IPS DF 6.9 (cell line): ENCODE measurements around the gene PPP6R1.

ENCODE experiments used
- DNase-seq: peaks from one replicate; pipeline ENCODE4 v3.0.0-alpha.2; 2013; ENCODE audit warnings: low read depth, low spot score
- H3K27ac ChIP-seq: one replicate; pipeline ENCODE4 v1.5.1; 2013; ENCODE audit warnings: low read length, control low read depth
- H3K27me3 ChIP-seq: 2 replicates; pipeline ENCODE4 v1.6.1; 2013; ENCODE audit warnings: mild to moderate bottlenecking, low read length; ENCODE audit not compliant: control insufficient read depth, insufficient read depth
- H3K36me3 ChIP-seq: 2 replicates; pipeline ENCODE4 v1.6.1; 2013; ENCODE audit warnings: low read length; ENCODE audit not compliant: control insufficient read depth, insufficient read depth
- H3K4me1 ChIP-seq: 2 replicates; pipeline ENCODE4 v1.6.1; 2013; ENCODE audit warnings: low read length; ENCODE audit not compliant: control insufficient read depth, insufficient read depth
- H3K4me3 ChIP-seq: 2 replicates; pipeline ENCODE4 v1.5.1; 2013; ENCODE audit warnings: mild to moderate bottlenecking, low read length
- H3K9me3 ChIP-seq: 2 replicates; pipeline ENCODE4 v1.6.1; 2013; ENCODE audit warnings: low read length, inconsistent platforms; ENCODE audit not compliant: control insufficient read depth, insufficient read depth
- WGBS: extraction: QIAGEN DNeasy Blood & Tissue Kit; methylation state at CpG from one replicate; pipeline ENCODE4 v1.1.7; 2013; ENCODE audit warnings: mixed read lengths, missing lambda C conversion rate; ENCODE audit not compliant: insufficient read length, insufficient coverage; 5-methylcytosine and 5-hydroxymethylcytosine counted together

Gene PPP6R1

DNA sequence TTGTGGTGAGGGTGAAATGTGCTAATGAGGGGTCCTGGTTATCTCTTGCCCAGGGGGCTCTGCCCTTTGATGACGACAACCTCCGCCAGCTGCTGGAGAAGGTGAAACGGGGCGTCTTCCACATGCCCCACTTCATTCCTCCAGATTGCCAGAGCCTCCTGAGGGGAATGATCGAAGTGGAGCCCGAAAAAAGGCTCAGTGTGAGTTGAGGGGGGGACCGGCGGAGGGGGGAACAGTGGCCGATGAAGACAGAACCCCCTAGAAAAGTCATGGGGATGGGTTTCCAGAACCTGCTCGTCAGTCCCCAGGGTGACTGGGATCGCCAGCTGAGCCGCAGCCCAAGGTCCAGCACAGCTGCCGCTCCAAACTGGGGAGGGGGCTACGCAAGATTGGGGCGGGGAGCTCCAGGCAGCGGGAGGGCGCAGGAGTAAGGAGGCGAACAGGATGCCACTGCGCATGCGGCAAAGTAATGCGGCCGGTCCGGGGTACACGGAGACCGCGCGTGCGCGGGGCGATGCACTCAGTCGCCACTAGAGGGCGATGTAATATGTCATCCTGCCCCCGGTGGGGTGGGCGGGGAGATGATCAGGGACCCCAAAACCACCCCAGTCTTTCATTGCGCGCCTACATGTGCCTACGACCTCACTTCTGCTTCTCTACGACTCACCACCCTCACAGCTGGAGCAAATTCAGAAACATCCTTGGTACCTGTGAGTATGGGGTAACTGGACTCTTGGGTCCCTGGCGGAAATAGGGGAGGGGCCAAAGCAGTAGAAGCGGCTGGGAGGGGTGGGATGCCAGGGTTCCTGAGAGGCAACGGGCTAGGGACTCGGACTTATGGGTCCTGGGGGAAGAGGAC is 42.9 kb upstream of the PPP6R1 start:
- H3K4me1 ChIP-seq = no peaks in the 10 kb centered on the region
- DNase-seq = no peak
- no peak overlapping the region for H3K4me3 ChIP-seq
- peaks cover 17% of the 10 kb centered on the region for H3K36me3 ChIP-seq
- no peak overlapping the region for H3K27ac ChIP-seq
- WGBS = no CpG with 5 or more reads among the region's 42 CpGs
- no peaks in the 10 kb centered on the region for H3K9me3 ChIP-seq
- H3K27me3 ChIP-seq = no peaks in the 10 kb centered on the region

DNA sequence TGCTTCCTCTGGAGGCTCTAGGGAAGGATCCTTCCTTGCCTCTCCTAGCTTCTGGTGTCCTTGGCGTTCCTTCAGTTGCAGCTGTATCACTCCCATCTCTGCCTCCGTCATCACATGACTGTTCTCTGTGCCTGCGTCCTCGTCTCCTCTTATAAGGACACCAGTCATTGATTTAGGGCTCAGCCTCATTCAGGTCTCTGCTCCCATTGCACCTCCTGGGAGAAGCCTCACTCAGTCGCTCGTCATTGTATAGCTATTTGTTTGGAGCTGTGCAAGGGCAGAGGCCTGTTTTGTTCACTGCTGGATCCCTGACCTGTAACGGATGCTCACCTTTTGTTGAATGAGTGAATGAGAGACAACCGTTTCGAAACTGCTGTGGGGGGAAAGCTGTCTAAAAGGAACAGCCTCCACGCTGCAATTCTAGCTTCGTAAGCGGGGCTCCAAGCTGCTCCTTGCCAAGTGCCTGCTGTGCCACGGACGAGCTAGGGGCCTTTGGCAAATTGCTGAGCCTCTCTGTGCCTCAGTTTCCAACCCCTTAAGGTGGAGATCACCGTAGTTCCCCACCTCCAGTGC is 42.2 kb upstream of the PPP6R1 start:
- H3K27ac ChIP-seq = no peak overlapping the region
- H3K36me3 ChIP-seq = peaks cover 11% of the 10 kb centered on the region
- no peaks in the 10 kb centered on the region for H3K27me3 ChIP-seq
- H3K4me1 ChIP-seq = no peaks in the 10 kb centered on the region
- no peaks in the 10 kb centered on the region for H3K9me3 ChIP-seq
- no peak for DNase-seq
- H3K4me3 ChIP-seq = no peak overlapping the region
- no CpG with 5 or more reads among the region's 15 CpGs for WGBS

GRCh38 chr19:55299991-55300390 is 41.2 kb upstream of the PPP6R1 start:
- Histone ChIP-seq H3K4me3 (no peak overlapping the region), H3K27ac (no peak overlapping the region), H3K27me3 (no peaks in the 10 kb centered on the region), H3K36me3 (peaks cover 12% of the 10 kb centered on the region), H3K4me1 (no peaks in the 10 kb centered on the region), H3K9me3 (no peaks in the 10 kb centered on the region)
- no CpG with 5 or more reads among the region's 10 CpGs for WGBS
- DNase-seq = no peak

DNA sequence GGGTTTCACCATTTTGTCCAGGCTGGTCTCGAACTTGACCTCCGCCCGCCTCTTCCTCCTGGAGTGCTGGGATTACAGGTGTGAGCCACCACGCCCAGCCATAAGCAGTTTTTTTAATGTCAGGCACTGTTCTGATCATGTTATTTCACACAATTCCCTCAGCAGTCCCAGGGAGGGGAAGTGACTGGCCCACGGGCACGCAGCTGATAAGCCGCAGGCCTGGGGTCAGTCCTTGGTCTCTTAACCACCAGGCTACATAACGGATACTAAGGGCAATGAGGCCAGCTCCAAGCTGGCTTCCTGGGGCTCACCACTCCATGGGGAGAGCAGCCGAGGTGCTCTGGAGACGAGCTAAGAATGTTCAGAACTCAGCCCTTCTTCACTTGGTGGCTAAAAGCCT is 38.5 kb upstream of the PPP6R1 start:
- no peak overlapping the region for H3K27ac ChIP-seq
- no peak for DNase-seq
- H3K4me3 ChIP-seq = no peak overlapping the region
- no peaks in the 10 kb centered on the region for H3K4me1 ChIP-seq
- no peaks in the 10 kb centered on the region for H3K9me3 ChIP-seq
- no CpG with 5 or more reads among the region's 10 CpGs for WGBS
- H3K36me3 ChIP-seq = peaks cover 7% of the 10 kb centered on the region; the same call in 1 of the 2 replicates
- H3K27me3 ChIP-seq = no peaks in the 10 kb centered on the region

GRCh38 chr19:55289117-55289796 is 30.4 kb upstream of the PPP6R1 start:
- WGBS = no CpG with 5 or more reads among the region's 9 CpGs
- Histone ChIP-seq H3K9me3 (no peaks in the 10 kb centered on the region), H3K4me1 (no peaks in the 10 kb centered on the region), H3K27ac (no peak overlapping the region), H3K4me3 (no peak overlapping the region), H3K27me3 (no peaks in the 10 kb centered on the region), H3K36me3 (peaks cover 16% of the 10 kb centered on the region)
- no peak for DNase-seq

DNA sequence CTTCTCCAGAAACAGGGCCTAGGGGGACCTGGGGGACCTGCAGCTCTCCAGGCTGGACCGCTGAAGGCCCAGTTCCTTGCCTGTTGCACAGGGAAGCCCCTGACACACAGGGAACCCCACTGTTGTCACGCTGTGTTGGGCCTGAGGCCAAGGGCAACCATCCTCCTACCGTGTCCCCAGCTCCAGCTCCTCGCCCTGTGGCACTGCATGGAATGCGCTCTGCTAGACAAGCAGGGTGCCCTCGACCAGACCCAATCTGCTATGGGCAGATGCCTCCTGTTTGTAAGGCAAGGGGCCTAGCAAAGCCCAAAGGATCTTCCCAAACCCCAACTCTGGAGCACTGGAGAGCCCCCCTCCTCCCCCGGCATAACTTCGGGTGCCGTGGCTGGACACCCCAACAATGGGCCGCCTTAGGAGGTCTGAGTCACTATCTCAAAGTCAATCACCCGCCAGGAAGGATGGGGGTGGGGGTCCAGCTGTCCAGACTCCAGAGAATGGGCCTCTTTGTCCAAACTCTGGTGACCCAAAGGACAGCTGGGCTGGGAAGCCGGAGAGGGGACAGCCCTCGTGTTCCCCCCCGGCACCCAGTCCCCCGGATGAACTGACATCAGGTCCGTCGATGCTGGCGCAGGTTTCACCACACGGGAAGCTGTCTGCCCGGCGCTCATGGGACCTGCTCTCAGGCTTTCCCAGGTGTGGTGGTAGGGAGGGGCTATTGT is 28.7 kb upstream of the PPP6R1 start:
- no peaks in the 10 kb centered on the region for H3K27me3 ChIP-seq
- no CpG with 5 or more reads among the region's 21 CpGs for whole genome bisulfite sequencing
- peaks cover 2% of the 10 kb centered on the region; the same call in 1 of the 2 replicates for H3K4me1 ChIP-seq
- H3K36me3 ChIP-seq = peaks cover 11% of the 10 kb centered on the region
- DNase-seq = no peak
- H3K4me3 ChIP-seq = no peak overlapping the region
- H3K27ac ChIP-seq = no peak overlapping the region
- no peaks in the 10 kb centered on the region for H3K9me3 ChIP-seq

GRCh38 chr19:55285229-55285890 is 26.5 kb upstream of the PPP6R1 start:
- no peaks in the 10 kb centered on the region for H3K27me3 ChIP-seq
- no CpG with 5 or more reads among the region's 18 CpGs for WGBS
- no peak for DNase-seq
- H3K4me3 ChIP-seq = no peak overlapping the region; the same call in 1 of the 2 replicates
- peaks cover 11% of the 10 kb centered on the region for H3K36me3 ChIP-seq
- no peak overlapping the region for H3K27ac ChIP-seq
- H3K4me1 ChIP-seq = peaks cover 2% of the 10 kb centered on the region; the same call in 1 of the 2 replicates
- no peaks in the 10 kb centered on the region for H3K9me3 ChIP-seq

- Histone ChIP-seq H3K4me3 (peak overlapping the region; percentile 51; the same call in 1 of the 2 replicates), H3K4me1 (peaks cover 2% of the 10 kb centered on the region; the same call in 1 of the 2 replicates), H3K27ac (no peak overlapping the region), H3K36me3 (peaks cover 11% of the 10 kb centered on the region), H3K9me3 (no peaks in the 10 kb centered on the region), H3K27me3 (no peaks in the 10 kb centered on the region)
- WGBS = no CpG with 5 or more reads among the region's 16 CpGs
- no peak for DNase-seq
Observed at GRCh38 chr19:55284405-55285058, 25.7 kb upstream of the PPP6R1 start.

DNA sequence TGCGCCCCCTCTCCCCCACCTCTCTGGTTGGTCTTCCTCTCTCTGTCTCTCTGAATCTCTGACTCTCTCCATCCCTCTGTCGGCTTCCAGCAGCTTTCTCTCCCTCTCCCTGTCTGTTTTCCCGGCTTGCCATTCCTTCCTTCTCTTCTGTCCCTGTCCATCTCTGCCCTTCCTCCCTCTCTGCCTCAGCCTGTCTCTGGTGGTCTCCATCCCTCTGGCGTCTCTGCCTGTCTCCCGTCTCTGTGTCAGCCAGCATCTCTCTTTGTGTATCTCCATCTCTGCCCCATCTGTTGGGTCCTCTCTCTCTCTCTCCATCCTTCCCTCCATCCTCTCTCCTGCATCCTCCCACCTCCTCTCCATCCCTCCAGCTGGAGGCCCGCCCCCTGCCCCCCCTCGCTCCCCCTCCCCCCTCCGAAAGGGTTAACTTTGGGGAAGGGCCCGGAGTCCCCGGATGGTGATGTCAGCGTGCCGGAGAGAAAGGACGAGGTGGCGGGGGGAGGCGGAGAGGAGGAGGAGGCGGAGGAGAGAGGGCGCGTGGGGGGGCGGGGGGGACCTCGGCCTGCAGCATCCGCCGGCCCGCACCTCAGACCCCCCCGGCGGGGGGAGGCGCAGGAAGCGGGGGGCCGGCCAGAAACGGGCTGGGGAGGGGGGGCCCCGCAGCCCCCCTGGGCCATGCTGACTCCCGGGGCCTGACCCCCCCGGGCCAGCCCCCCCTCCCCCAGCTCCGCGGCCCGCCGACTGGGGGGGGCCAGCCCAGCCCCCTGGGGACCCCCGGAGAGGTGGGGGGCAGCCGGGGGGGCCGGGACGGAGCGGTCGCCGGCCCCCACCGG is 24.9 kb upstream of the PPP6R1 start, which contains the start of gene BRSK1:
Gene BRSK1, plus strand, starts transcription at position 450 of the 830 bp plus-strand sequence. CDS start 446 bp downstream, outside the sequence.
- no peak for DNase-seq
- no peaks in the 10 kb centered on the region for H3K9me3 ChIP-seq
- no peaks in the 10 kb centered on the region for H3K27me3 ChIP-seq
- H3K4me3 ChIP-seq = peak within 1 kb of the TSS; percentile 51; the same call in 1 of the 2 replicates
- no CpG with 5 or more reads among the region's 44 CpGs for WGBS
- H3K4me1 ChIP-seq = peaks cover 2% of the 10 kb centered on the region; the same call in 1 of the 2 replicates
- H3K27ac ChIP-seq = no peak within 1 kb of the TSS
- H3K36me3 ChIP-seq = peaks cover 8% of the 10 kb centered on the region; the same call in 1 of the 2 replicates
